Osteoblast (primary cell): ENCODE measurements around the gene MICALL2. TPM values are rescaled to one million over a fixed set of nuclear protein-coding genes. Genes with fewer than 3 reads are reported as not detected.

Experiments
- DNase-seq: peaks from one replicate; pipeline ENCODE4 v3.0.0; 2011; ENCODE audit warnings: low spot score, mixed read lengths; ENCODE audit not compliant: insufficient read length; ENCODE audit errors: missing footprints
- H2AFZ ChIP-seq: 2 replicates; pipeline ENCODE4 v1.6.0; 2011; ENCODE audit warnings: mild to moderate bottlenecking, low read length
- H3K27ac ChIP-seq: 2 replicates; pipeline ENCODE4 v1.5.1; 2011; ENCODE audit warnings: mild to moderate bottlenecking, low read depth, low read length, moderate library complexity
- H3K27me3 ChIP-seq: 2 replicates; pipeline ENCODE4 v1.6.0; 2012; ENCODE audit warnings: mild to moderate bottlenecking, control low read depth, inconsistent platforms, low read length, moderate library complexity; ENCODE audit not compliant: insufficient read depth
- H3K36me3 ChIP-seq: 2 replicates; pipeline ENCODE4 v1.5.1; 2011; ENCODE audit warnings: mild to moderate bottlenecking, low read length, control low read depth, moderate library complexity; ENCODE audit not compliant: insufficient read depth
- H3K4me1 ChIP-seq: 2 replicates; pipeline ENCODE4 v1.5.1; 2011; ENCODE audit warnings: mild to moderate bottlenecking, low read length, control low read depth, moderate library complexity; ENCODE audit not compliant: insufficient read depth
- H3K4me2 ChIP-seq: 2 replicates; pipeline ENCODE4 v1.6.0; 2011; ENCODE audit warnings: mild to moderate bottlenecking, low read length; ENCODE audit not compliant: insufficient read depth
- H3K4me3 ChIP-seq: fragments of 200-600 bp; sonication (generic); 3 replicates; pipeline ENCODE4 v1.5.1; 2012; ENCODE audit warnings: mild to moderate bottlenecking, low read length, inconsistent platforms; ENCODE audit not compliant: insufficient read depth
- H3K79me2 ChIP-seq: 2 replicates; pipeline ENCODE4 v1.6.0; 2012; ENCODE audit warnings: mild to moderate bottlenecking, low read length, control low read depth, inconsistent platforms; ENCODE audit not compliant: insufficient read depth
- H3K9me3 ChIP-seq: 2 replicates; pipeline ENCODE4 v1.5.1; 2011; ENCODE audit warnings: low read depth, low read length, control low read depth
- H4K20me1 ChIP-seq: 2 replicates; pipeline ENCODE4 v1.6.0; 2012; ENCODE audit warnings: mild to moderate bottlenecking, low read length, control low read depth; ENCODE audit not compliant: insufficient read depth
- CTCF ChIP-seq: IDR thresholded peaks from 2 replicates; pipeline ENCODE4 v1.5.1; 2011; ENCODE audit warnings: mild to moderate bottlenecking, low read depth, low read length, moderate library complexity; ENCODE audit errors: extremely low read depth
- total RNA-seq: library from RNA; depleted of rRNA; stranded (reverse); fragments of >200 nt; gene quantifications from 2 replicates; pipeline ENCODE4 v1.2.3, GENCODE V29; 2012

Gene MICALL2
- total RNA-seq, 1 donor, result 30.4 TPM

GRCh38 chr7:1481300-1481699, 22.0 kb upstream of the MICALL2 start:
- Histone ChIP-seq H2AFZ (no peak overlapping the region), H3K4me2 (no peak overlapping the region), H3K4me1 (no peaks in the 10 kb centered on the region), H3K27ac (no peak overlapping the region), H3K79me2 (no peaks in the 10 kb centered on the region), H3K27me3 (no peaks in the 10 kb centered on the region), H3K9me3 (no peaks in the 10 kb centered on the region), H3K36me3 (peaks cover 26% of the 10 kb centered on the region), H4K20me1 (no peaks in the 10 kb centered on the region), H3K4me3 (no peak overlapping the region)
- TF ChIP-seq CTCF, result no peak
- no peak for DNase-seq

- no peak for DNase-seq
These were observed 21.4 kb upstream of the MICALL2 start for GRCh38 chr7:1480670-1481069.

GRCh38 chr7:1479287-1479686, 20.0 kb upstream of the MICALL2 start:
- Histone ChIP-seq H3K27me3 (no peaks in the 10 kb centered on the region), H3K27ac (no peak overlapping the region), H3K36me3 (peaks cover 20% of the 10 kb centered on the region), H3K79me2 (no peaks in the 10 kb centered on the region), H3K9me3 (no peaks in the 10 kb centered on the region), H3K4me2 (no peak overlapping the region), H2AFZ (no peak overlapping the region), H3K4me1 (no peaks in the 10 kb centered on the region), H3K4me3 (no peak overlapping the region), H4K20me1 (peaks cover 4% of the 10 kb centered on the region)
- no peak for DNase-seq
- TF ChIP-seq CTCF, result no peak

More at GRCh38 chr7:1480670-1481069, 21.4 kb upstream of the MICALL2 start:
- Histone ChIP-seq H3K36me3 (peaks cover 22% of the 10 kb centered on the region), H4K20me1 (no peaks in the 10 kb centered on the region), H3K79me2 (no peaks in the 10 kb centered on the region), H3K4me2 (no peak overlapping the region), H2AFZ (no peak overlapping the region), H3K4me3 (no peak overlapping the region), H3K27me3 (no peaks in the 10 kb centered on the region), H3K4me1 (no peaks in the 10 kb centered on the region), H3K9me3 (no peaks in the 10 kb centered on the region), H3K27ac (no peak overlapping the region)
- TF ChIP-seq CTCF, result no peak

GRCh38 chr7:1478480-1478879, 19.2 kb upstream of the MICALL2 start:
- H3K27me3 ChIP-seq, result no peaks in the 10 kb centered on the region
- no peak overlapping the region for H3K4me3 ChIP-seq
- no peak overlapping the region for H2AFZ ChIP-seq
- H3K4me2 ChIP-seq, result no peak overlapping the region
- H4K20me1 ChIP-seq, result peaks cover 8% of the 10 kb centered on the region
- H3K79me2 ChIP-seq, result no peaks in the 10 kb centered on the region
- no peak for TF ChIP-seq CTCF
- no peaks in the 10 kb centered on the region for H3K4me1 ChIP-seq
- peaks cover 23% of the 10 kb centered on the region for H3K36me3 ChIP-seq
- H3K27ac ChIP-seq, result no peak overlapping the region
- H3K9me3 ChIP-seq, result no peaks in the 10 kb centered on the region
- no peak for DNase-seq
